IMR-90 (cell line): ENCODE results near the gene TPI1. TPM values are rescaled to one million over a fixed set of nuclear protein-coding genes. Genes with fewer than 3 reads are reported as not detected.
A peak's percentile ranks its signal among the peaks of the same experiment; 100 is the strongest.

ENCODE experiments used
- ATAC-seq: fragments of 200-7000 bp; cut with Tn5 transposase; 2 replicates; pipeline ENCODE4 v1.9.1; 2020; ENCODE audit warnings: low read depth, mild to moderate bottlenecking, moderate library complexity
- BruUV-seq: library from RNA; stranded (reverse); fragments of 400-500 nt; replicated peaks from 2 replicates; lab custom pipeline; 2021; lab: Mats Ljungman, UMichigan
- CTCF ChIA-PET: fragments of 300-600 bp; formaldehyde crosslinking; extraction: SDS; loops from one replicate; lab custom pipeline; 2021; ENCODE audit warnings: antibody characterized with exemption; lab: Yijun Ruan, JAX
- POLR2A ChIA-PET: fragments of 300-600 bp; sonication (Branson Sonifier 250); formaldehyde crosslinking; loops from one replicate; lab custom pipeline; 2022; ENCODE audit warnings: antibody characterized with exemption; ENCODE audit not compliant: unreplicated experiment; lab: Charles Lee
- DNase-seq: peaks from one replicate; pipeline ENCODE4 v3.0.0; 2013
- H2AFZ ChIP-seq: replicated peaks from 2 replicates; pipeline ENCODE3; 2013; ENCODE audit warnings: low read length, mild to moderate bottlenecking; ENCODE audit not compliant: poor library complexity
- H2AK5ac ChIP-seq: 2 replicates; pipeline ENCODE4 v1.6.1; 2013; ENCODE audit warnings: low read depth, low read length, inconsistent platforms
- H2AK9ac ChIP-seq: replicated peaks from 2 replicates; pipeline ENCODE3; 2013; ENCODE audit warnings: mild to moderate bottlenecking, low read depth, low read length, moderate library complexity; ENCODE audit not compliant: poor library complexity
- H2BK120ac ChIP-seq: 2 replicates; pipeline ENCODE4 v1.6.1; 2013; ENCODE audit warnings: low read depth, low read length, inconsistent platforms
- H2BK15ac ChIP-seq: 3 replicates; pipeline ENCODE4 v1.6.1; 2013; ENCODE audit warnings: low read depth, low read length, inconsistent platforms
- H2BK20ac ChIP-seq: 2 replicates; pipeline ENCODE4 v1.6.1; 2013; ENCODE audit warnings: low read depth, mild to moderate bottlenecking, inconsistent platforms, low read length, moderate library complexity
- H2BK5ac ChIP-seq: 2 replicates; pipeline ENCODE4 v1.6.1; 2013; ENCODE audit warnings: mild to moderate bottlenecking, low read depth, low read length, inconsistent platforms; ENCODE audit not compliant: poor library complexity, severe bottlenecking
- H3K14ac ChIP-seq: replicated peaks from 2 replicates; pipeline ENCODE4 v1.6.1; 2013; ENCODE audit warnings: low read depth, low read length, inconsistent platforms
- H3K18ac ChIP-seq: 2 replicates; pipeline ENCODE4 v1.6.1; 2013; ENCODE audit warnings: low read depth, low read length, control low read depth
- H3K23ac ChIP-seq: 2 replicates; pipeline ENCODE4 v1.6.1; 2013; ENCODE audit warnings: low read depth, low read length, inconsistent platforms
- H3K27ac ChIP-seq: 2 replicates; pipeline ENCODE4 v1.5.1; 2013; ENCODE audit warnings: mild to moderate bottlenecking, control low read depth, low read length; ENCODE audit not compliant: insufficient read depth
- H3K27me3 ChIP-seq: 2 replicates; pipeline ENCODE4 v1.6.1; 2013; ENCODE audit warnings: low read length; ENCODE audit not compliant: control insufficient read depth, insufficient read depth
- H3K36me3 ChIP-seq: 2 replicates; pipeline ENCODE4 v1.6.1; 2013; ENCODE audit warnings: low read length, mixed read lengths; ENCODE audit not compliant: control insufficient read depth, insufficient read depth
- H3K4ac ChIP-seq: 2 replicates; pipeline ENCODE4 v1.6.1; 2013; ENCODE audit warnings: low read depth, low read length, inconsistent platforms
- H3K4me1 ChIP-seq: 2 replicates; pipeline ENCODE4 v1.6.1; 2013; ENCODE audit warnings: low read length, mixed read lengths; ENCODE audit not compliant: control insufficient read depth, insufficient read depth
- H3K4me2 ChIP-seq: 2 replicates; pipeline ENCODE4 v1.6.1; 2013; ENCODE audit warnings: low read depth, mild to moderate bottlenecking, control low read depth, low read length, moderate library complexity
- H3K4me3 ChIP-seq: 2 replicates; pipeline ENCODE4 v1.5.1; 2013; ENCODE audit warnings: low read depth, mild to moderate bottlenecking, control low read depth, low read length, moderate library complexity; ENCODE audit not compliant: insufficient read depth
- H3K56ac ChIP-seq: 2 replicates; pipeline ENCODE4 v1.6.1; 2013; ENCODE audit warnings: low read length, inconsistent platforms; ENCODE audit not compliant: insufficient read depth; ENCODE audit errors: extremely low read depth
- H3K79me1 ChIP-seq, 2 experiments: 2 replicates each; pipeline ENCODE4 v1.6.1; 2013; ENCODE audit warnings: low read length in 2 of 2, inconsistent platforms in 1 of 2, low read depth in 1 of 2
- H3K9ac ChIP-seq: 2 replicates; pipeline ENCODE4 v1.6.1; 2013; ENCODE audit warnings: low read depth, low read length, control low read depth
- H3K9me1 ChIP-seq: 2 replicates; pipeline ENCODE4 v1.6.1; 2013; ENCODE audit warnings: low read length, inconsistent platforms; ENCODE audit not compliant: insufficient read depth
- H3K9me3 ChIP-seq: 2 replicates; pipeline ENCODE4 v1.6.1; 2013; ENCODE audit warnings: low read length; ENCODE audit not compliant: control insufficient read depth, insufficient read depth
- H4K20me1 ChIP-seq: 2 replicates; pipeline ENCODE4 v1.6.1; 2013; ENCODE audit warnings: low read length, inconsistent platforms; ENCODE audit not compliant: insufficient read depth
- H4K5ac ChIP-seq: 2 replicates; pipeline ENCODE4 v1.6.1; 2013; ENCODE audit warnings: mild to moderate bottlenecking, low read depth, low read length, control low read depth
- H4K8ac ChIP-seq, 2 experiments: 2 replicates each; pipeline ENCODE4 v1.6.1; 2013; ENCODE audit warnings: low read depth in 2 of 2, low read length in 2 of 2, control low read depth in 1 of 2, inconsistent platforms in 1 of 2
- H4K91ac ChIP-seq: 2 replicates; pipeline ENCODE4 v1.6.1; 2013; ENCODE audit warnings: low read depth, low read length, inconsistent platforms; ENCODE audit not compliant: insufficient read depth
- BHLHE40 ChIP-seq: fragments of 150-350 bp; IDR thresholded peaks from 2 replicates; pipeline ENCODE4 v1.6.1; 2016; ENCODE audit warnings: mild to moderate bottlenecking, low read depth, low read length
- CEBPB ChIP-seq: IDR thresholded peaks from 2 replicates; pipeline ENCODE4 v1.6.1; 2012; ENCODE audit warnings: low read depth, low read length, improper control_type of control experiment
- CHD1 ChIP-seq: IDR thresholded peaks from 2 replicates; pipeline ENCODE4 v1.6.1; 2012; ENCODE audit warnings: low read depth, low read length, improper control_type of control experiment
- MAFK ChIP-seq: IDR thresholded peaks from 2 replicates; pipeline ENCODE4 v1.6.1; 2012; ENCODE audit warnings: low read depth, low read length, improper control_type of control experiment
- MAZ ChIP-seq: IDR thresholded peaks from 2 replicates; pipeline ENCODE4 v1.6.1; 2012; ENCODE audit warnings: low read depth, mild to moderate bottlenecking, low read length, improper control_type of control experiment, moderate library complexity, borderline replicate concordance
- MXI1 ChIP-seq: IDR thresholded peaks from 2 replicates; pipeline ENCODE4 v1.6.1; 2012; ENCODE audit warnings: low read depth, mild to moderate bottlenecking, low read length, moderate library complexity, borderline replicate concordance
- NFE2L2 ChIP-seq: fragments of 150-350 bp; IDR thresholded peaks from 2 replicates; pipeline ENCODE4 v1.6.1; 2016; ENCODE audit warnings: low read depth, mild to moderate bottlenecking, low read length
- POLR2A ChIP-seq: IDR thresholded peaks from 2 replicates; pipeline ENCODE4 v1.6.1; 2012; ENCODE audit warnings: mild to moderate bottlenecking, low read depth, low read length
- RAD21 ChIP-seq: IDR thresholded peaks from 2 replicates; pipeline ENCODE4 v1.6.1; 2012; ENCODE audit warnings: low read length, improper control_type of control experiment
- RCOR1 ChIP-seq: IDR thresholded peaks from 2 replicates; pipeline ENCODE4 v1.6.1; 2012; ENCODE audit warnings: mild to moderate bottlenecking, low read length, improper control_type of control experiment; ENCODE audit not compliant: insufficient replicate concordance
- RFX5 ChIP-seq: IDR thresholded peaks from 2 replicates; pipeline ENCODE4 v1.8.0; 2012; ENCODE audit warnings: low read depth, mild to moderate bottlenecking, low read length, moderate library complexity
- SMC3 ChIP-seq: fragments of 150-350 bp; IDR thresholded peaks from 2 replicates; pipeline ENCODE4 v1.6.1; 2016; ENCODE audit warnings: low read depth, mild to moderate bottlenecking, antibody characterized with exemption, low read length, moderate library complexity
- USF2 ChIP-seq: fragments of 150-350 bp; IDR thresholded peaks from 2 replicates; pipeline ENCODE4 v1.6.1; 2017; ENCODE audit warnings: mild to moderate bottlenecking, antibody characterized with exemption, low read length, low read depth
- WGBS, 2 experiments: methylation state at CpG; one replicate each; pipeline versions ENCODE4 v1.1.5 to v1.1.7; 2013; ENCODE audit warnings: missing lambda C conversion rate in 2 of 2; ENCODE audit not compliant: insufficient read length in 1 of 2; ENCODE audit errors: extremely low coverage in 2 of 2; 5-methylcytosine and 5-hydroxymethylcytosine counted together
- dilution Hi-C: fragments of 300-500 bp; cut with HindIII; formaldehyde crosslinking; loops from one replicate; pipeline ENCODE4 v1.14.3; 2018; ENCODE audit warnings: low sequenced_read_pairs; ENCODE audit not compliant: unreplicated experiment
- in situ Hi-C: fragments of 300-500 bp; cut with MboI; formaldehyde crosslinking; loops from 3 replicates; pipeline ENCODE4 v1.14.3; 2019; ENCODE audit warnings: low sequenced_read_pairs, inconsistent platforms, mixed read lengths
- intact Hi-C: fragments of 100-400 bp; cut with micrococcal nuclease; formaldehyde crosslinking; loops from 2 replicates; pipeline ENCODE4 v1.10.0; 2022
- polyA plus RNA-seq, 3 experiments: library from polyadenylated mRNA; depleted of rRNA; stranded (reverse); fragments of >200 nt; gene quantifications; 2 replicates each; pipeline ENCODE4 v1.2.3, GENCODE V29; 2012; ENCODE audit warnings: low replicate concordance in 1 of 3
- total RNA-seq: library from RNA; depleted of rRNA; stranded (reverse); fragments of >200 nt; gene quantifications from 2 replicates; pipeline ENCODE4 v1.2.3, GENCODE V29; 2012

The TPI1 gene
- total and polyA plus RNA-seq, 2 of the 4 experiments (the other 2 are of a cell fraction), result 1,995 to 2,176 TPM

- H4K5ac ChIP-seq, result no peak overlapping the region
Observed at GRCh38 chr12:6916426-6917200, 49.3 kb downstream of the TPI1 start.

More at GRCh38 chr12:6916426-6917200, 49.3 kb downstream of the TPI1 start:
- H3K27ac ChIP-seq, result no peak overlapping the region
- H3K18ac ChIP-seq, result no peak overlapping the region
- H3K9me3 ChIP-seq, result no peaks in the 10 kb centered on the region
- H3K9ac ChIP-seq, result 0 out of 2 replicates have a peak overlapping the region, but pooled peaks have one; percentile 23
- peaks cover 34% of the 10 kb centered on the region for H3K36me3 ChIP-seq
- H3K4me3 ChIP-seq, result no peak overlapping the region
- H4K91ac ChIP-seq, result no peak overlapping the region
- H3K4me2 ChIP-seq, result peak overlapping the region; percentile 96; the same call in 1 of the 2 replicates
- peaks cover 8% of the 10 kb centered on the region; the same call in 1 of the 2 replicates for H3K9me1 ChIP-seq
- ChIA-PET CTCF (no interaction called here), POLR2A (no interaction called here)
- no peak overlapping the region for H2AFZ ChIP-seq
- dilution Hi-C loops, result no loop called here
- in situ Hi-C loops, result no loop called here
- no peak overlapping the region; the same call in 2 of the 3 replicates for H2BK15ac ChIP-seq
- H4K8ac ChIP-seq, result peak overlapping the region in 1 of 2 experiments; percentile 53; a peak in 2 of 4 replicates
- 0 out of 2 replicates have a peak overlapping the region, but pooled peaks have one; percentile 39 for H3K4ac ChIP-seq
- H2AK9ac ChIP-seq, result peak overlapping the region; percentile 86
- H3K14ac ChIP-seq, result no peak overlapping the region; the same call in 1 of the 2 replicates
- H3K23ac ChIP-seq, result no peak overlapping the region
- no peak for ATAC-seq
- H2BK20ac ChIP-seq, result 0 out of 2 replicates have a peak overlapping the region, but pooled peaks have one; percentile 8
- TF ChIP-seq MAZ (no peak), SMC3 (no peak), MXI1 (no peak), BHLHE40 (no peak), RAD21 (no peak), RFX5 (no peak), RCOR1 (no peak), CEBPB (no peak), USF2 (no peak), NFE2L2 (no peak), MAFK (no peak), CHD1 (no peak), POLR2A (no peak)
- WGBS, 2 experiments, result 92% methylated on average over 6 of the region's 11 CpGs; no CpG with 5 or more reads in 1 of the 2 experiments
- H3K79me1 ChIP-seq, result peaks cover 37 to 41% of the 10 kb centered on the region in 2 experiments
- H3K56ac ChIP-seq, result no peak overlapping the region
- H2AK5ac ChIP-seq, result peak overlapping the region; percentile 65
- H3K27me3 ChIP-seq, result no peaks in the 10 kb centered on the region
- H2BK120ac ChIP-seq, result no peak overlapping the region
- BruUV-seq, result no TSS peak
- no peak for DNase-seq
- H4K20me1 ChIP-seq, result 0 out of 2 replicates have a peak, but pooled peaks cover 6% of the 10 kb centered on the region
- peaks cover 23% of the 10 kb centered on the region for H3K4me1 ChIP-seq
- intact Hi-C loops, result no loop called here
- H2BK5ac ChIP-seq, result peak overlapping the region; percentile 23
